ENCODE measurements around the gene CD81.

Gene CD81

DNA sequence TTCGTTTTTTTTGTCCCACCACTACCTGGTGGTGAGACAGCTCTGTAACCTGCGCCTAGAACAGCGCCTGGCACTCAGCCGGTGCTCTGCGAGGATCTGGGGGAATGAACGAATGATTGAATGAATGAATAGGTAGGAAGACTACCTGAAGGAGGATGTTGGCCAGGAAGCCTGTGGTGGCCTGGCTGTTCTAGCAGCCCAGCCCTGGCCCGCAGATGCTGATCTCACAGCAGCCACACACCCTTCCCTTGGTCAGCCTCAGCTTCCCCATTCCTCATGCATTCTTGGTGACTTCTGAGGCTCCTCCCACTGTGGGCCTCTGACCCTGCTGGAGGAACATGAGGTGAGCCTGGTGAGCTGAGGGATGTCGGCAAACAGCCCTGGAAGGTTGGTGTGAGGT is 63.5 kb downstream of the CD81 start:
- Histone ChIP-seq H3K27me3 (ENCODE audit: control insufficient read depth, low read length) (no peaks in the 10 kb centered on the region), H3K9me3 (ENCODE audit: control insufficient read depth, insufficient read depth, low read length) (no peaks in the 10 kb centered on the region), H3K4me1 (ENCODE audit: control insufficient read depth, low read length) (no peaks in the 10 kb centered on the region), H3F3A (ENCODE audit: control insufficient read depth, insufficient read depth) (peaks cover 2% of the 10 kb centered on the region; the same call in 1 of the 2 replicates), H4K20me1 (ENCODE audit: control insufficient read depth, insufficient read depth, low read depth, low read length) (no peaks in the 10 kb centered on the region; the same call in 1 of the 2 replicates), H3K27ac (ENCODE audit: low read depth, low read length) (no peak overlapping the region), H3K4me2 (ENCODE audit: low read length) (no peak overlapping the region), H3K9me2 (replicated peaks; ENCODE audit: control insufficient read depth, low read length) (no peaks in the 10 kb centered on the region), H3K79me2 (ENCODE audit: control insufficient read depth, low read length) (no peaks in the 10 kb centered on the region), H3K36me3 (ENCODE audit: control insufficient read depth, low read length) (no peaks in the 10 kb centered on the region), H3K4me3 (ENCODE audit: low read length) (no peak overlapping the region)
- no peak for TF ChIP-seq CTCF (IDR thresholded peaks at IDR 0.05; ENCODE audit: low read depth, low read length, poor library complexity, severe bottlenecking)
- no peak for TF ChIP-seq EZH2phosphoT487 (IDR thresholded peaks at IDR 0.05; ENCODE audit: borderline replicate concordance, low read length)

- no peak for TF ChIP-seq CTCF (IDR thresholded peaks at IDR 0.05; ENCODE audit: low read depth, low read length, poor library complexity, severe bottlenecking)
- no peak for TF ChIP-seq EZH2phosphoT487 (IDR thresholded peaks at IDR 0.05; ENCODE audit: borderline replicate concordance, low read length)
- Histone ChIP-seq H3K79me2 (ENCODE audit: control insufficient read depth, low read length) (no peaks in the 10 kb centered on the region), H3K4me1 (ENCODE audit: control insufficient read depth, low read length) (no peaks in the 10 kb centered on the region), H3F3A (ENCODE audit: control insufficient read depth, insufficient read depth) (peaks cover 2% of the 10 kb centered on the region; the same call in 1 of the 2 replicates), H3K4me3 (ENCODE audit: low read length) (no peak overlapping the region), H3K27ac (ENCODE audit: low read depth, low read length) (no peak overlapping the region), H3K36me3 (ENCODE audit: control insufficient read depth, low read length) (no peaks in the 10 kb centered on the region), H3K27me3 (ENCODE audit: control insufficient read depth, low read length) (no peaks in the 10 kb centered on the region), H3K9me2 (replicated peaks; ENCODE audit: control insufficient read depth, low read length) (no peaks in the 10 kb centered on the region), H3K9me3 (ENCODE audit: control insufficient read depth, insufficient read depth, low read length) (no peaks in the 10 kb centered on the region), H3K4me2 (ENCODE audit: low read length) (no peak overlapping the region), H4K20me1 (ENCODE audit: control insufficient read depth, insufficient read depth, low read depth, low read length) (no peaks in the 10 kb centered on the region; the same call in 1 of the 2 replicates)
These were observed 64.1 kb downstream of the CD81 start for GRCh38 chr11:2441171-2441570.

DNA sequence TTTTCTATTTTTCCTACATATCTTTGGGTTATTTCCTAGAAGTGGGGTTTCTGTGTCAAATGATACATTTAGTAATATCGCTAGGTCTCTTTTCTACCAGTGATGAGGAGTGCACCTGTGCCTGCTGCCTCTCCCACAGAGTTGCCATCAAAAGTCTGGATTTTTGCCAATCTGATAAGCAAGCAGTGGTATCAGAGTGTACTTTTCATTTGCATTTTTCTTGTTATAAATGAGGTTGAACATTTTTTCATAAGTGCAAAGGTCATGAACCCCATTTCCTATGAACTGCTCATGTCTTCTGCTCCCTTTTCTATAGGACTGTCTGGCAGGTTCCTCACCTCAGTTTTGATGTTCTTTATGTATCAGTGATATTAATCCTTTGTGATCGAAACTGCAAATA is 65.5 kb downstream of the CD81 start:
- no peaks in the 10 kb centered on the region for H3K36me3 ChIP-seq (ENCODE audit: control insufficient read depth, low read length)
- no peaks in the 10 kb centered on the region for H3K9me2 ChIP-seq (replicated peaks; ENCODE audit: control insufficient read depth, low read length)
- no peak overlapping the region for H3K4me3 ChIP-seq (ENCODE audit: low read length)
- H3K9me3 ChIP-seq (ENCODE audit: control insufficient read depth, insufficient read depth, low read length) = no peaks in the 10 kb centered on the region
- peaks cover 2% of the 10 kb centered on the region; the same call in 1 of the 2 replicates for H3F3A ChIP-seq (ENCODE audit: control insufficient read depth, insufficient read depth)
- H4K20me1 ChIP-seq (ENCODE audit: control insufficient read depth, insufficient read depth, low read depth, low read length) = no peaks in the 10 kb centered on the region; the same call in 1 of the 2 replicates
- no peaks in the 10 kb centered on the region for H3K27me3 ChIP-seq (ENCODE audit: control insufficient read depth, low read length)
- H3K79me2 ChIP-seq (ENCODE audit: control insufficient read depth, low read length) = no peaks in the 10 kb centered on the region
- H3K4me2 ChIP-seq (ENCODE audit: low read length) = no peak overlapping the region
- H3K4me1 ChIP-seq (ENCODE audit: control insufficient read depth, low read length) = peaks cover 13% of the 10 kb centered on the region
- TF ChIP-seq CTCF (IDR thresholded peaks at IDR 0.05; ENCODE audit: low read depth, low read length, poor library complexity, severe bottlenecking) (no peak), EZH2phosphoT487 (IDR thresholded peaks at IDR 0.05; ENCODE audit: borderline replicate concordance, low read length) (no peak)
- H3K27ac ChIP-seq (ENCODE audit: low read depth, low read length) = no peak overlapping the region
